AG04450 (cell line): ENCODE results near the gene CRABP1. TPM values are rescaled to one million over a fixed set of nuclear protein-coding genes. Genes with fewer than 3 reads are reported as not detected.

Experiments
- CTCF ChIA-PET: fragments of 300-600, 350-600 bp; formaldehyde crosslinking; extraction: SDS; loops from one replicate; lab custom pipeline; 2022; ENCODE audit warnings: antibody characterized with exemption, inconsistent platforms; lab: Charles Lee
- POLR2A ChIA-PET: fragments of 350-600 bp; formaldehyde crosslinking; extraction: SDS; loops from one replicate; lab custom pipeline; 2021; ENCODE audit warnings: antibody characterized with exemption, inconsistent platforms; lab: Yijun Ruan, JAX
- DNase-seq: peaks from one replicate; pipeline ENCODE4 v3.0.0-alpha.2; 2011; ENCODE audit warnings: low read depth, low spot score
- H3K27ac ChIP-seq: one replicate; pipeline ENCODE4 v1.5.1; 2012; ENCODE audit warnings: low read depth, low read length, control low read depth
- H3K27me3 ChIP-seq: one replicate; pipeline ENCODE4 v1.6.0; 2012; ENCODE audit warnings: low read length; ENCODE audit not compliant: control insufficient read depth, insufficient read depth
- H3K4me3 ChIP-seq: 2 replicates; pipeline ENCODE4 v1.5.1; 2011; ENCODE audit warnings: mild to moderate bottlenecking, low read depth, low read length, control low read depth
- H3K9me3 ChIP-seq: 2 replicates; pipeline ENCODE4 v1.5.1; 2012; ENCODE audit warnings: low read length; ENCODE audit not compliant: control insufficient read depth, insufficient read depth
- CTCF ChIP-seq: IDR thresholded peaks from 2 replicates; pipeline ENCODE4 v1.5.1; 2011; ENCODE audit warnings: low read depth, low read length, control low read depth, inconsistent platforms
- polyA minus RNA-seq: library from RNA; depleted of rRNA, polyadenylated mRNA; stranded (reverse); fragments of >200 nt; gene quantifications from 2 replicates; pipeline ENCODE4 v1.2.3, GENCODE V29; 2011; rRNA and poly(A)+ RNA removed
- polyA plus RNA-seq: library from polyadenylated mRNA; depleted of rRNA; stranded (reverse); fragments of >200 nt; gene quantifications from 2 replicates; pipeline ENCODE4 v1.2.3, GENCODE V29; 2011; rRNA removed

The CRABP1 gene
- polyA plus RNA-seq (not detected in 2 replicates), polyA minus RNA-seq (not detected in 2 replicates)

DNA sequence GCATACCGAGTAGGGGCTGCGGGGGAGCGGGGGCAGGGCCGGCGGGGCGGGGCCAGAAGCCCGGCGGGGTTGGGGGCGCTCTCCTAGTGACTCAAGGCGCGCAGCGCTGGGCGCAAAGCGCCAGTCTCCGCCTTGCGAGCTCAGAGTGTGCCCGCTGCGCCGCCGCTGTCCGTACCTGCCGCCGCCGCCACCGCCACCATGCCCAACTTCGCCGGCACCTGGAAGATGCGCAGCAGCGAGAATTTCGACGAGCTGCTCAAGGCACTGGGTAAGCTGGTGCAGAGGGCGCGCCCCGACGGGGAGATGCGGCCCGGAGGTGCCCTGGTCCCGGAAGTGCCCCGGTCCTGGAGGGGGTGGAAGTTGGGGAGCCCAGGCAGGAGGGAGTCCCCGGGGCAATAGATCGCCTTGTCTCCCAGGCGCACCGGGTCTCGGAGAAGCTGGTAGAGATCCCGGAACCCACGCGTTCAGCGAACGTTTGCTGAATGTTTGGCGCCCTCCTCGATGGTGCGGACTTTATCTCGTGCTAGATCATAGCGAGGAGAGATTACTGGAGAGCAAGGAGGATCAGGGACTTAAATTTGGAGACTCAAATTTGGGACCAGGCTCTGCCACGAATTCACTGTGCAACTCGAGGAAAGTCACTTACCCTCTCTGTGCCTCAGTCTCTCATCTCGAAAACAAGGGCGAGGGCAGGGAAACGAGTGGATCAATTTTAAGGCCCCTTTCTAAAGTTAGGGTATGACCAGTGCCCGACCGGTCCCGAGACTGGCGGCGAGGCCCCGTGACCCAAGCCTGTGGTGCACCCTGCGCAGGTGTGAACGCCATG is at the start of gene CRABP1:
Gene CRABP1, plus strand, starts transcription at position 123 of the 826 bp plus-strand sequence. Its CDS starts 76 bp downstream, at position 199.
- Histone ChIP-seq H3K4me3 (no peak within 1 kb of the TSS), H3K9me3 (no peaks in the 10 kb centered on the region), H3K27ac (no peak within 1 kb of the TSS), H3K27me3 (peaks cover 57% of the 10 kb centered on the region)
- no peak for DNase-seq
- CTCF ChIA-PET = no interaction called here
- POLR2A ChIA-PET = no interaction called here
- TF ChIP-seq CTCF = no peak

- Histone ChIP-seq H3K27me3 (no peaks in the 10 kb centered on the region), H3K4me3 (no peak overlapping the region), H3K9me3 (no peaks in the 10 kb centered on the region), H3K27ac (no peak overlapping the region)
- no peak for DNase-seq
- ChIA-PET POLR2A (no interaction called here), CTCF (interaction anchor here (0.6 to 1.0 kb wide), 3 partner anchors 9 to 190 kb away, joined by 3 read pairs; partner anchors contain the start of gene SKIC8)
- no peak for TF ChIP-seq CTCF
These were observed 49.1 kb upstream of the CRABP1 start for GRCh38 chr15:78291052-78291451.

DNA sequence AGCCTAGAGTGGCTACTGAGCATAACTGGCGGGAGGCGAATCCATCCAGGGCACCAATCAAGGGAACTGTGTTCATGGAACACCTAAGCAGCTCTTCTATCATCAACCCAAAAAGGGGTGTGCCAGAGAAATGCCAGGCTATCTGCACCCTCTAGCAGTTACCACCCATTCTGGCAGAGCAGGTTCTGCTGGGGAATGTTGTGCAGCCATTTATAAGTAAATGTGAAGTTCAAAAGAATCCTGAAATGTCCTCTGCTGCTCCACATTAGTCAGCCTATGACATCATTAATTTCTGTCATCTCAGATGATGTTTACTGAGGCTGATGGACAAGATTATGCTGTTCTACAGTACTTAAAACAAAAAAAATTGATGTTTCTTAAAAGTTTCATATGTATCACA is 48.5 kb upstream of the CRABP1 start:
- Histone ChIP-seq H3K27me3 (no peaks in the 10 kb centered on the region), H3K4me3 (no peak overlapping the region), H3K27ac (no peak overlapping the region), H3K9me3 (no peaks in the 10 kb centered on the region)
- ChIA-PET CTCF (interaction anchor here (1.0 kb wide), 1 partner anchor 8 kb away, joined by 3 read pairs; the partner anchor contains the start of gene SKIC8), POLR2A (no interaction called here)
- TF ChIP-seq CTCF = no peak
- no peak for DNase-seq

DNA sequence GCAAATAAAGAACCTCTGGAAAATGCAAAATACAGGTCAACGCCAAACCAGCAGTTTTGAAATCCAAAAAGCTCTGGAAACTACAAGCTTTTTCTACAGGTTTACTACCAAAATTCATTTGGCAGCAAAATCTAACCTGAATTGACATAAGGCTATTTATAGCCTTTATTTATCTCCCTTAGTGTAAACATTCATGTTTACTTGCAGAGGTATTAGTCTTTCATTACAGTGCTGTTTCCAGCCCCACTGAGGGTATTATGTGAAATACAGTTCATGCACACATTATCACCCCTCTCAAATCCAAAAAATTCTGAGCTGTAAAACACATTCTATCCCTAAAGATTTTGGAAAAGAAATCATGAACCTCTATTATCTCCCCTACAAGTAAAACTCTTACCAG is 47.9 kb upstream of the CRABP1 start:
- no peak for TF ChIP-seq CTCF
- H3K9me3 ChIP-seq = no peaks in the 10 kb centered on the region
- no peak overlapping the region for H3K27ac ChIP-seq
- no peak for DNase-seq
- ChIA-PET CTCF (interaction anchor here (1.1 kb wide), 1 partner anchor 130 kb away, joined by 4 read pairs; no protein-coding TSS in a partner anchor), POLR2A (no interaction called here)
- H3K27me3 ChIP-seq = no peaks in the 10 kb centered on the region
- no peak overlapping the region for H3K4me3 ChIP-seq
